GM21529 (cell line): ENCODE data around the gene G3BP2.

Experiments used
- ATAC-seq: cut with Tn5 transposase; IDR thresholded peaks from one replicate; pipeline ENCODE4 v1.9.1; 2021; ENCODE audit not compliant: unreplicated experiment

The G3BP2 gene

DNA sequence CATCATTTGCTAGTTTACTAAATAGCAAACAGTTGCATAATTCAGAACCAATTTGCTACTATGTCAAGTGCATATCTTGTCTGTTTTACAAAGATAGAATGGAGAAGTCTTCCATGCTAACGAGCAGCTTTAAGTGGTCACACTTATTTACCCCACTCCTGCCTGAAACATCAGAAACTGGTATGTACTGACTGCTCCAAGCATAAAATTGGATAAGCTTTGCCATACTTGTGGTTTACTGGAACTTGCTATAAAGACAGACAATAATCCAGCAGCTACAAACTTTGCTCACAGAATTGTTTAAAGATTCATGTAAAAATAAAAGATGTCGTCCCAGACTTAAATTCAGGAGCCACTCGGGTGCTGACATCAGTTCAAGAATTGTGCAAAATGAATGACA, 29.6 kb downstream of the G3BP2 start:
- ATAC-seq: no peak

DNA sequence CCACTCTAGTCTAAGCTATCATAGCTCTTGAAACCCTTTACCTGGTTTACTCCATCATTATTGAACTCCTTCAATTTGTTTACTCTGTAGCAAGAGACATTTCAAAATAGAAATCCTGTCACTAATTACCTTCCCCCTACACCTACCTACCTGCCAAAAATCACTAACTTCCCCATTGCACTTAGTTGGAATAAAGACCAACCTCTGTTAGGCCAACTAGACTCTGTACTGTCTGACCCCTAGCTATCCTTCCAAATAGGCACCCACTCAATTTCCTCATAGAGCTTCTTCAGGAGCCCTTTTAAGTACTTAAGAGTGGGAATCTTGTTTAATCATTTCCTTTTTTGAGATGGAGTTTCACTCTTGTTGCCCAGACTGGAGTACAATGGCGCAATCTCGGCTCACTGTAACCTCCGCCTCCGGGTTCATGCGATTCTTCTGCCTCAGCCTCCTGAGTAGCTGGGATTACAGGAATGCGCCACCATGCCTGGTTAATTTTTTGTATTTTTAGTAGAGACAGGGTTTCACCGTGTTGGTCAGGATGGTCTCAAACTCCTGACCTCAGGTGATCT, 34.0 kb downstream of the G3BP2 start:
- no peak for ATAC-seq

GRCh38 chr4:75637827-75638226, 35.4 kb downstream of the G3BP2 start:
- no peak for ATAC-seq

DNA sequence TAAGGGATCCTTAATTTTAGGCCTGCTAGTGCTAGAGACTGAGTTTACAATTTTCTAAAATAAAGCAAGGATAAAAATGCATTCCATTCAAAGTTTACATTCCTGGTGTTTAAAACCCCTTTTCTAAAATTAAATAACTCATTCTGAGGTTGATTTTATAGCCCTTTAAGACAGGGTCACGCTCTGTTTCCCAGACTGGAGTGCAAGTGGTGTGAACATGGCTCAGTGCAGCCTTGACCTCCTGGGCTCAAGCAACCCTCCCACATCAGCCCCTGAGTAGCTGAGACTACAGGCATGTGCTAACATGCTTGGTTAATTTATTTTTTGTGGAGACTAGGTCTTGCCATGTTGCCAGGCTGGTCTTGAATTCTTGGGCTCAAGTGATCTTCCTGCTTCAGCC, 36.0 kb downstream of the G3BP2 start:
- no peak for ATAC-seq

DNA sequence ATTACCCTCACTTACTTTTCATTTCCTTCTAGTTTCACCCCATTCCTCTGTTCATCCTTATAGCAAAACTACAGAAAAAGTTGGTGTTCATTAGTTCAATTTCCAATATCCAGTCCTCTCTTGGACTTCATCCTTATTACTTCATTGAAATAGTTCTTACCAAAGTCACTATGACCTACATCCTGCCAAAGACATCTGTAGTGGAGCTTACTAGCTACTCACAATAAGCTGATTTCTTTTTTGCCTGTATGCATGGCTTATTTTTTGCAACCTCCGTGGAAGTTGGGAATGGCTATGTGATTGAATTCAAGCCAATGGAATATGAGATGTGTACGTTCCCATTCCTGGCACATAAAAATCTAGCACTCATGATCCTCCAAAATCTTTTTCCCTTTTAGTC, 38.3 kb downstream of the G3BP2 start:
- no peak for ATAC-seq

DNA sequence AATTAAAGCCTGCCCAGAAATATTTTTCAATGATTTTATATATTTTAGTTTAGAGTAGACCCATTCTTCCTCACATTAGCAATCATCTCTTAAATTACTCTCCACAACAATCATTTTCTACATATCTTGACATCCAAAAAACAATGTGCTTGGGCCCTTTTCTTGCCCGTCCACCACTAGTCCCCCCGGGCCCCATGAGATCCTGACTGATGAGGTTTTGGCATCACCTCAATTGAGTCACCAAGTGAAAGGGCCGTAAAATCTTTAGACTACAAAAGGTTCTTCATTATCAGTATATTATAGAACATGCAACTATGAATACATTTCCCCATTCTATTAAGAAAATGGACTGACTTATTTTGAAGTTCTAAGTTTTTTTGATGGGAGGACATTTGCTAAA, 38.9 kb downstream of the G3BP2 start:
- no peak for ATAC-seq

GRCh38 chr4:75633846-75634245, 39.4 kb downstream of the G3BP2 start:
- ATAC-seq: no peak

DNA sequence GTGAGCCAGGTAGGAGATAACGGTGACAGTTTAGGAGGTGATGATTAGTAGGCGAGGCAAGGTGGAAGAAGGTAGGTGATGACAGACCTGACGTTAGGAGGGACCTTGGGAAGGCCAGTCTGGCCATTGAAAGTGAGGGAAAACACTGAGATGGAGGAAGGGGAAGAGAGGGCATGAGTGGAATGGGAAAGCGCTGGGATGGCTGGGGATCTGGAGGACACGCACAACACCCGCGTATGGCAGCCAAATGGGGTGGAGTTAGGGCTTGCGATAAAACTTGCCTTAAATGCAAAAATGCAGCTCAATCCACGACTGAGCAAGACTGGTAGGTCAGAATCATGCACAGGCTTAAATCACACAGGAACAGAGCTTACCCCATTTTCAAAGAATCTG, 42.3 kb downstream of the G3BP2 start:
- ATAC-seq: no peak

DNA sequence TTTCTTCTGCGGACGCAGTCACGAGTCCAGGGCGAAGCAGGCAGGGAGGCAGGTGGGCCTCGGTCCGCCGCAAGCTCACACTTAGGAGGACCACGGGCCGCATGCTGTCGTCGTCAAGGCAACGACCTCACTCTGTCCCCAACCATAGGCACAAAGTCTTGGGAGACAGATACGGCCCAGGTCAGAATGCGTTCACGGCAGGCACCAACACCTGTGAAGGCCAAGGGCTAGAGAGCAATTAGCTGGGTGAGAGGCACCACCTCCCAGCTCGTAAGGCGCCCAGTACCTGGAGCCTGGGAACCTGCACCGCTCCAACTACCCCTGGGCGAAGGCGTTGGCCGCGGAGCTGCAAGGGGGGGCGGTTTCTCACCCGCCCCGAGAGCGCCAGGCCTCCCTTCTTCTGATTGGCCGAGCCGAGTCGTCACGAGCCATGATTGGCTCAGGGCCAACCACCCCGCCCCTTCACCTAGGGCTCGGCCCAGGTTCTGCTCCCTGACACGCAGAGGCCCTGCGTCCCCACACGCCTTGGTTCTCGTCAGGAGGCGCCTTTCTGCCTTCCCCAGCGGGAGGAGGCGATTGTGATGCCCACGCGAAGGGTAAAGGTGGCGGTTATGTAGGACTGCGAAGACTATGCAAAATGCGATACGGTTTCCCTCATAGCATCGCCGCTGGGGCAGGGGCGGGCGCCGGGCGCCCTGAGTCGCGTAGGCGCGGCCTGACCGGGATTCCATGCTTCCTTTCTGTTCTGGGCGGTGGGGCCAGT, 42.9 kb downstream of the G3BP2 start, which contains the start of gene CDKL2:
Gene CDKL2, minus strand, starts transcription at position 355 of the 763 bp plus-strand sequence. CDS start 4,540 bp downstream, outside the sequence.
- peak; percentile 99 for ATAC-seq

DNA sequence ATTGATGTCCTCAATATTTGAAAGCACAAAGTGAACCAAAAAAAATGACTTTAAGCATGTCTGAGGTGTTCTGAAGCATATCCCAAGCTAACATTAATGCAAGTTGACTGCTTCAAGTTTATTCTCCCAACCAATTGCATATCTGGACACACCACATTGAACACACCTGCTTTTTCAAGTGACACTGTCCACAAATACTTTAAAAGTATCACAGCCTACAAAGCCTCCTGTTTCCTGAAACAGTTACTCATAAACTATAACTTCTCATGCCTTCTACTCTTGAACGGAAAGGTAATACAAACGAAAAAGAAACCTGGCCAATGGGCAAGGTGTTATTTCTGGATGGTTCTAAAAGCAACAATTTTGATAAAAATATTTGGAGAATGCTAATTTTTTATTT, 44.0 kb downstream of the G3BP2 start:
- ATAC-seq: no peak

DNA sequence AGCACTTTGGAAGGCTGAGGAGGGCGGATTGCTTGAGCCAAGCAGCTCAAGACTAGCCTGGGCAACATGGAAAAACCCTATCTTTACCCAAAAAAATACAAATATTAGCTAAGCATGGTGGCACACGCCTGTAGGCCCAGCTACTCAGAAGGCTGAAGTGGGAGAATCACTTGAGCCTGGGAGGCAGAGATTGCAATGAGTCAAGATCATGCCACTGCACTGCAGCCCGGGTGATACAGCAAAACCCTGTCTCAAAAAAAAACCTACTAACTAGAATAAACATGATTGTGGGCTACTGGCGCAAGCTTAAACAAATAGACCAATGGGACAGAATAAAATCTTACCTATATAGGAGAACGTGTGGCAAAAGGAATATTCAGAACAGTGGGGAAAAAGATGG, 50.2 kb downstream of the G3BP2 start:
- no peak for ATAC-seq

DNA sequence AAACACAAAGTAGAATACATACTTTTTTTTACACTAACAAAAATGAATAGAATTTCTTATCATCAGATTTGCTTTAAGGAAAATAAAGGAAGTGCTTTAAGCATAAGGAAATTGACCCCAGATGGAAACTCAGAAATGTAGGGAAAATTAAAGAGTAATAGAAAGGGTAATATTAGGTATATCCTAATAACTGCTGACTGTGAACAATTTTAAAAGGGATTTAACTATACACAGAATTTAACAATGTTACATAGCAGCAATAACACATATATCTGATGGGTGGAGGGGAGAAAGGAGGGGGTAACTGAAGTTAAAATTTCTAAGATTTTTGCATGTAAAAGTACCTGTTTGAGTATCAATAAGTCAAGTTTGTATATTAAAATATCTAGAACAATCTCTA, 51.5 kb downstream of the G3BP2 start:
- ATAC-seq: no peak

DNA sequence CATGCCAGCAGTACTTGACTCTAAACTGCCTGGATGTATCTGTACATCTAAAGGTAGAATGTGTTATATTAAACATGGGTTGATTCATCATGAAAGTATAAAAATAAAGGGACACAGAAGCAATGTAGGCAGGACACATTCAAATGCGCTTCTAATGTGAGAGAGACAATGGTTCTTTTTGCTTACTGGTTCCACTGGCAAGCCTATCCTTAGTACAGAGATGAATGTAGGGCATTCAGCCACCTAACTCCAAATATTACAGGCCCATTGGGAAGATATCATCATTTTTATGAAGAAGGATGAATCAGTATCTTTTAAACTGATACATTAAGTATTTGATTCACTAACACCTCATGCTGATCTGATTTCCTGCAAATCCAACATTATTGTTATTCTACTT, 60.9 kb downstream of the G3BP2 start:
- no peak for ATAC-seq

DNA sequence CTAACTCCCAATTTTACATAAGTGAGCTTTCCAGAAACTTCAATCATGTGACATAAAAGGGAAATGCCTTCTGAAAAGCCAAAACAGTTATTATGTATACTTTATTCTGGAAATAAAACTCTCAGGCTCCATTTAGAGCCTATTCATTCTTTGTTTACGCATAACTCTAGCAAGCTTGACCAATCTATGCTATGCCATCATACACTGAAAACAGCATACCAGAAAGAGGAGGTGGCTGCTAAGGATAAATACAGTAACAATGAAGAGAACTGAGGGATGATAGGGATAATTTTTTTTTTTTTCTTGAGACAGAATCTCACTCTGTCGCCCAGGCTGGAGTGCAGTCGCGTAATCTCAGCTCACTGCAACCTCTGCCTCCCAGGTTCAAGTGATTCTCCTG, 67.3 kb downstream of the G3BP2 start:
- ATAC-seq: no peak

GRCh38 chr4:75599647-75600046, 73.6 kb downstream of the G3BP2 start:
- no peak for ATAC-seq

GRCh38 chr4:75598390-75598789, 74.8 kb downstream of the G3BP2 start:
- no peak for ATAC-seq

DNA sequence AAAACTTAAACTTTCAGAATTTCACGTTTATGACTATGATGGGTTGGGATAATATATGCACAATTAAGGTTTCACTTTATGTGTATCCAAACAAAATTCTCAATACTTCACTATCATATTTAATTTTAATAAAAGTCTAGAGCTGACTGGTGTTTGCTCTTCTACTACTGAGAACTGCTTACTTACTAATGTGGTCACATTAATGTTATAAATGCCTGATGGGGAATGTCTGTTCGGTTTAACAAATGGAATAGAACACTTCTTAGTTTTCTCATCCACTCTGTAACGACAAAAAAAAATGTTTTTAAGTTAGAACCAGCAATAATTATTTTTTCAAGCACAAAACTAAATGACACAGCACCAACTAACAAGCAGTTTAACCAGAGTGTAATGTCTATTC, 77.2 kb downstream of the G3BP2 start:
- ATAC-seq: no peak

GRCh38 chr4:75593393-75593792, 79.8 kb downstream of the G3BP2 start:
- no peak for ATAC-seq
